Measurements from ENCODE around the gene NID2.

NID2 gene, protein sequence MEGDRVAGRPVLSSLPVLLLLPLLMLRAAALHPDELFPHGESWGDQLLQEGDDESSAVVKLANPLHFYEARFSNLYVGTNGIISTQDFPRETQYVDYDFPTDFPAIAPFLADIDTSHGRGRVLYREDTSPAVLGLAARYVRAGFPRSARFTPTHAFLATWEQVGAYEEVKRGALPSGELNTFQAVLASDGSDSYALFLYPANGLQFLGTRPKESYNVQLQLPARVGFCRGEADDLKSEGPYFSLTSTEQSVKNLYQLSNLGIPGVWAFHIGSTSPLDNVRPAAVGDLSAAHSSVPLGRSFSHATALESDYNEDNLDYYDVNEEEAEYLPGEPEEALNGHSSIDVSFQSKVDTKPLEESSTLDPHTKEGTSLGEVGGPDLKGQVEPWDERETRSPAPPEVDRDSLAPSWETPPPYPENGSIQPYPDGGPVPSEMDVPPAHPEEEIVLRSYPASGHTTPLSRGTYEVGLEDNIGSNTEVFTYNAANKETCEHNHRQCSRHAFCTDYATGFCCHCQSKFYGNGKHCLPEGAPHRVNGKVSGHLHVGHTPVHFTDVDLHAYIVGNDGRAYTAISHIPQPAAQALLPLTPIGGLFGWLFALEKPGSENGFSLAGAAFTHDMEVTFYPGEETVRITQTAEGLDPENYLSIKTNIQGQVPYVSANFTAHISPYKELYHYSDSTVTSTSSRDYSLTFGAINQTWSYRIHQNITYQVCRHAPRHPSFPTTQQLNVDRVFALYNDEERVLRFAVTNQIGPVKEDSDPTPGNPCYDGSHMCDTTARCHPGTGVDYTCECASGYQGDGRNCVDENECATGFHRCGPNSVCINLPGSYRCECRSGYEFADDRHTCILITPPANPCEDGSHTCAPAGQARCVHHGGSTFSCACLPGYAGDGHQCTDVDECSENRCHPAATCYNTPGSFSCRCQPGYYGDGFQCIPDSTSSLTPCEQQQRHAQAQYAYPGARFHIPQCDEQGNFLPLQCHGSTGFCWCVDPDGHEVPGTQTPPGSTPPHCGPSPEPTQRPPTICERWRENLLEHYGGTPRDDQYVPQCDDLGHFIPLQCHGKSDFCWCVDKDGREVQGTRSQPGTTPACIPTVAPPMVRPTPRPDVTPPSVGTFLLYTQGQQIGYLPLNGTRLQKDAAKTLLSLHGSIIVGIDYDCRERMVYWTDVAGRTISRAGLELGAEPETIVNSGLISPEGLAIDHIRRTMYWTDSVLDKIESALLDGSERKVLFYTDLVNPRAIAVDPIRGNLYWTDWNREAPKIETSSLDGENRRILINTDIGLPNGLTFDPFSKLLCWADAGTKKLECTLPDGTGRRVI (N-terminal part only)

DNA sequence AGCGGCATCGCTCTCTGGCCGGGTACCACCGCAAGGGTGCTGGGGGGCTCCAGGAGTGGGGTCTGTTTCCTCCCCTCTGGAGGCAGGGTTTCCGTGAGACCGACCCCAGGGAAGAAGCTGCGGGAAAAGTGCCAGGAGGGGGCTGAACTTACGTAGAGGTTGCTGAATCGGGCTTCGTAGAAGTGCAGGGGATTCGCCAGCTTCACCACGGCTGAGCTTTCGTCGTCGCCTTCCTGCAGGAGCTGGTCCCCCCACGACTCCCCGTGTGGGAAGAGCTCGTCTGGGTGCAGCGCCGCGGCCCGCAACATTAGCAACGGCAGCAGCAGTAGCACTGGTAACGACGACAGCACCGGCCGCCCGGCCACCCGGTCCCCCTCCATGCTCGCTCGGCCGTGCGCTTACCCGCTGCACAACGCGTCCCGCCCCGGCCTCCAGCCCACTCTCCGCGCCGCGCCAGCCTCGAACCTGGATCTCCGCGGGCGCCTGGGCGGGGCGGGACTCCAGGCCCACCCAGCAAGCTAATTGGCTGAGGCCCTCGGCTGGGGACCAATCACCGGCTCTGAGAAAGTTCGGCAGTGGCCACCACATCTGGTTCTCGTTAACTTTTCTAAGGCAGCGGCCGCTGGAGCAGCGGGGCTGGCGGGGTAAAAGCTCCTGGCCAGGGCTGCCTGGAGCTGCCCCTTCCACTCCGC, at the start of gene NID2:
TSS of gene NID2 (minus strand) at position 445 of the 692 bp plus-strand sequence. CDS start at position 380, 65 bp downstream.
- peak; percentile 96 for DNase-seq

DNA sequence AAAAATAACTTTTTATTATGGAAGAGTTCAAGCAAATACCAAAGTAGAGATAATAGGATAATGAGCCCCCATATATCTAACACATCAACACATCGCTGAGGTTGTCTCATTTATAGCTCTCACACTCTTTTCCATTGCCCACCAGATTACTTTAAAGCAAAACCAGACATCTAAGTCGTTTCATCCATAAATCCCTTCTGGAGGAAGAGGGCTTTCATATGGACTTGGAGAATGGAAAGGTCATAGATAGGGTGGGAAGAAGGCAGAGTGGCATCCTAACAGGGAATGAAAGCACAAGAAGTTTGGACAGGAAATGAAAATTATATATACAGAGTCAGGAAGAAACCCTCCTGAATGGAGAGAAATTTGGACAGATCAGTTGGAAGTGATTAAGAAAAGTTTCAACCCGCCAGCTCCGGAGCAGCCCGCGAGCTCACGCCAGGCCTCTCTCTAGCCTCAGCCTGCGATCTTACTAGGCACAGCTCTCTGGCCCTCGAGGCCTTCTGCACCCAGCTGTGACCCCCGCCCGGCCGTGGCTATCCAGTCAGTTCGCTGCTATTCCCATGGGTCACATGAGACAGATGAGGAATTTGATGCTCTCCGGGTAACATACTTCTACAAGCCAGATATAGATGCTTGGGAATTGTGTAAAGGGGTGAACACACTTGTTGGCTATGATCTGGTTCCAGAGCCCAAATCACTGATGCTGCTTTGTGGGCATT, 48.4 kb upstream of the NID2 start:
- DNase-seq: peak; percentile 57

DNA sequence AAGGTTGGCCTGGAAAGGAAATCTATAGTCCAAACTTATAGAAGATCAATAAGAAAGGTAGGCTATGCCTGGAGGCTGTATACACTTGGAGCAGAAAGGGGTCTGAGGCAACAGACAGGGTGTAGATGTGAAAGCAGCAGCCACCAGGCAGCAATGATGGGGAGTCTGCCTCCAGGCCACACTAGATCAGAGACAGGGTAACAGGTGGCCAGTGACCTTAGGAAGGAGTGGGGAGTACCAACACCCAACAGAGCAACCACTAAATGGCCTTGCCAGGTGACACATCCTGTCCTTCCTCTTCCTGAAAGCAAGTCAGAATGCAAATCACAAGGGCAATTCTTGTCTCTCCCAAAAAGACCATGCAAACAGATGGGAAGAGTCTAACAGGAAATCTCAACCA, 46.4 kb upstream of the NID2 start:
- no peak for DNase-seq

DNA sequence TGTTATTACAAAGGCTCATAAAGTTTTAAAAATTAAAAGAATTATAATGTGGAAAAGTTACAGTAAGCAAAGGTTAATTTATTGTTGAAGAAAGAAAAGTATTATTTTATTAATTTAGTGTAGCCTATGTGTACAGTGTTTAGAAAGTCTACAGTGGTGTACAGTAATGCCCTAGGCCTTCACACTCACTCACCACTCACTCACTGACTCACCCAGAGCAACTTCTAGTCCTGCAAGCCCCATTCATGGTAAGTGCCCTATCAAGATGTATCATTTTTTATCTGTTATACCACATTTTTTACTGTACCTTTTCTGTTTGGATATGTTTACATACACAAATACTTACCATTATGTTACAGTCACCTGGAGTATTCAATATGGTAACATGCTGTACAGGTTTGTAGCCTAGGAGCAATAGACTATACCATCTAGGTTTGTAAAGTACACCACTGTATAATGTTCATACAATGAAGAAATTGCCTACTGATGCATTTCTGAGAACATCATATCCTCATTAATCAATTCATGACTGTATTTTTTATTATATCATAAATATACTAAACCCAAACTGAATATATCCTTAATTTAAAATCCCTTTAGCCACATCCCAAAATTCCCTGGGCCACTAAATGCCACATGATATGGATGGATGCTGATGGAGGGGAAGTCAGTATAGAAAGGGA, 43.6 kb upstream of the NID2 start:
- peak; percentile 75 for DNase-seq

DNA sequence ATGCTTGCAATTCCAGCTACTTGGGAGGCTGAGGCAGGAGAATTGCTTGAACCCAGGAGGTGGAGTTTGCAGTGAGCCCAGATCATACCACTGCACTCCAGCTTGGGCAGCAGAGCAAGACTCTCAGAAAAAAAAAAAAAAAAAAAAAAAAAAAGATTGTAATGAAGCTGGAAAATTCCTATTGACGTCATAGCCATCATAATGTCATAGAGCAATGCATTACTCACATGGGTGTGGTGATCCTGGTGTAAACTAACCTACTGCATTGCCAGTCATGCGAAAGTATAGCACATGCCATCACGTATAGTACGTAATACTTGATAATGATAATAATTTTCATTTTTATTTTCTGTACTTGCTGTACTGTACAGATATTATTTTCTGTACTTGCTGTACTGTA, 42.7 kb upstream of the NID2 start:
- peak; percentile 59 for DNase-seq

DNA sequence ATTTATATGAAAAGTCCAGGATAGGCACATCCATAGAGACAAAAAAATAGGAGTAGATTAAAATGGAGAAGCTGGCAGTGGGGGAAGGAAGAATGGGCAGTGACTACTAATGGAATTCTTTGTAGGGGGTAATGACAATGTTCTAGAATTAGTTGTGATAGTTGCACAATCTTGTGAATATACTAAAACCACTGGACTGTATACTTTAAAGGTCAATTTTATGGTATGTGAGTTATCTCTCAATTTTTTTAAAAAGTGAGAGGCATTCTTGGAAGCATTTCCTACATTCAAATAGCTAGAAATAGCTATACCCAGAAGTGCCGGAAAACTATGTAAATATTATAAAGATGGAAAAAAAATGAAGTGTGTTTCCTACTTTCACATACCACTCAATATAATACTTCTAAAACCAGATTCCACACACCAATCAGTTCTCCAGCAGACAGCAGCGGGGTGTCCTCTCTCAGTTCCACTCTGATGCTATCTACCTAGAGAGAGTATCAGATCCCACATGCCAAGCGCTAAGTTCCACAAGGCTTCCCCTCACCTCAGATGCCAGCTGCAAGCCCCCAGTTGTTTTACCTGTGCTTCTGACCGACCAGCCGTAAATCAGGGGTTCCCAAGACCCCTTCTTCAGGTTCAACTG, 41.7 kb upstream of the NID2 start:
- DNase-seq: peak; percentile 83

DNA sequence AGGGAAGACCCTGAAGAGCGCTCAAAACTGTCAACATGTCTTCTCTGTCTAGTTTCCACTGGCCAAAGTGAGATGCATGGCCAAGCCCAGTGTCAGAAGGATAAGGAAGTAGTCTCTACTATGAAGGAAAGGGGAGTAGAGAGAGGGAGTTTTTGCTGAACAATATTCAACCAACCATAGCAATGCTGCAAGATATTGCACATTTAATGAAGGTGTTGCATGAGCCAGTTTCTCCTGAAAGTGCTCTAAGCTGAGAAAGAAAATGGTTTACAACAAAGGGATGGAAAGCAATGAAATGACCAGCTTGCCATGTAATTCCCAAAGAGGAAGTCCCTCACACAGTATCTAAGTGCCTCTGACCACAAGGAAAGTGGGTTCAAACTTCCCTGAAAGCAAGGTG, 40.0 kb upstream of the NID2 start:
- DNase-seq: no peak

DNA sequence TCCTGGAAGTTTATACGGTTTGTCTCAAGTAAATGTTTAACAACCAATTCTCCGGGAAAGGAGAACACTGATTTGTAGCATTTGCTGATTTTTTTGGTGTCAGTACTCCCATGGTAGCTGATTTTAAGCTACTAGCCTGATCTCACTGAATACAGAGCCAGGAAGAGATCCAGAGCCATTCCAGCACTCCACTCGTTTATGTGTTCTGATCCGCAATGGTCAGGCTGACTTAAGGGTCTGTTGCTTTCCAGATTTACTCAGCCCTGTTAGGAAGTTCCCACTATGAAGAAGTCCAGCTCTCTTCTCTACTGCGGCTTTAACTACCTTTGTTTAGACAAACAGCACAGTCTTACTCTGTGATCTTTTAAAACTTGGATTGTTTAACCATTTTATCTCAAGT, 38.0 kb upstream of the NID2 start:
- DNase-seq: no peak

DNA sequence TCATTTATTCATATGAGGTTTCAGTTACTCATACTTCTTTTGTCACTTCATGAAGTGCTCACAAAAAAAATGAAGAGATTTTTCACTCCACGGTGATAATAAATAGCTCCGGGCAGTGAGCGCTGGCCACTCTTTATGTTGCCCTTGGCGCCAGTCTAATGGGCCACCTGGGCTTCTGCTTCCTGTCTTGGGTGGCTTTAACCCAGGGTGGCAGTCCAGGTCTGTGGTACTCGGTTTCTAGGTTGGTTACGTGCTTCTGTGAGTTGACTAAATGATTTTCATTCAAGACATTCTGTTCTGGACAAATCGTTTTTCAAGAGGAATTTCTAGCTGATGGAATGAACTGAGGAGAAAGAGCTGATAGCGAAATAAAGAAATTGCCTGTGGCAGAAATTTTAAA, 34.6 kb upstream of the NID2 start:
- no peak for DNase-seq

DNA sequence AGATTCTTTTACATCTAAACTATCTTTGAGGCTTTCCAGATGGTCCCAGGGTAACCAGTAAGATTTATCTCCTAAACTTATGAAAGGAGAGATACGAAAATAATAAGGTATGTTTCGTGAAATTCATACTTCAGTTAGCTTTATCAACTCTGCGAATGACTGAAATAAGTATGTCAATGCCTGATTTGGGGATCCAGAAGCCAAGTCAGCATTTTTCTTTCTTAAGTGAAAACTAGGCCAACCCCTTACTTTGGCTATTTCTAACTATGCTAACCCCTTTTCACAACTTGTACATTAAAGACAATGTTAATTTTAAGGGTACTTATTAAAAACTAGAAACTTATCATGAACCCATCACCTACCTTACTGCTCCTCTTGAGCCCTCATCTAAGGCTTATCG, 26.9 kb upstream of the NID2 start:
- DNase-seq: no peak

DNA sequence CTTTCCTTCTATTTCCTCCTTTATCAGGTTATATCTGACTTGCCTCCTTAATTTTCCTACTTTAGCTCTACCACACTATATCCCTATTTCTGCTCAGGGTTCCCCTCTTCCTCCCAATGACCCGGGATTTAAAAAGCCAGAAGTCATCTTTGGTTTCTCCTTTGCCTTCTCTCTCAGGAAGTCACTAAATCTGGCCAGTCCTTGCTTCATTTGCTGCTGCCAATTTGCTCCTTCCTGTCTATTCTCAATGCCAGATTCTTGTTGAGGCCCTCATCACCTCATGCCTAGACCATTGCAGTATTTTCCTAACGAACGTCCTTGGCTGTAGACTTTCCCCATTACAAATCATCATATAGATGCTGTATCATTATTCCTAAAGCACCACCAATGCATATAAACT, 26.5 kb upstream of the NID2 start:
- no peak for DNase-seq

DNA sequence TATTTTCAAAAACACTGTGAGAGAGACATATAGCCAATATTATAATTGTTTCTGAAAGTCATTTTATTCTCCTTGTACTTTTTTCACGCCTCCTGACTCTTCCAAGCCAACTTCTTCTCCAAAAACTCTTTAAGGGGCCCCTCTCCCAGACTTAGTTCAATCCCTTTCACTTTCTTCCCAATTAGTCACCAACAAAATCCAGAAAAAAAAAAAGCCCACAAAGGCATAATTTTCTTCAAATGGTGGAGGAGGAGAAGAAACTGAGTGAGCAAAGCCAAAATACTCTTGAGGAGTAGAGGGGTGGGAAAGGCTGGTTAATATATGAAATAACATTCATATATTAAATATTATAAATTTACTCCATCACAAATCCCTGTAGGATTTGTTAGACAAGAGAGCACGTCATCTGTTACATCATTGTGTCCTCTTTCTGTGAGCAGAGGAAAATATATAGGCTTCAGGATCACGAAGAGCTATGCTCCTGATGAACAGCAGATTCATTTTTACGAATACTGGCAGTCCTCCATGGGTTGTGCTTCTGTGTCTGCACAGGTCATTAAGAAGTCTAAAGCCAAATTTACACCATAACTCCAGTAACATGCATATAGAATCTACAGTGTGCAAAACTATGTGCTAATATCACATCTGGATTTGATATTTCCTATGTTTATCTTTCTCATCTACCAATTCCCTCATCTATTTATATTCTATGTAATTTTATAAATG, 25.9 kb upstream of the NID2 start:
- peak; percentile 78 for DNase-seq

DNA sequence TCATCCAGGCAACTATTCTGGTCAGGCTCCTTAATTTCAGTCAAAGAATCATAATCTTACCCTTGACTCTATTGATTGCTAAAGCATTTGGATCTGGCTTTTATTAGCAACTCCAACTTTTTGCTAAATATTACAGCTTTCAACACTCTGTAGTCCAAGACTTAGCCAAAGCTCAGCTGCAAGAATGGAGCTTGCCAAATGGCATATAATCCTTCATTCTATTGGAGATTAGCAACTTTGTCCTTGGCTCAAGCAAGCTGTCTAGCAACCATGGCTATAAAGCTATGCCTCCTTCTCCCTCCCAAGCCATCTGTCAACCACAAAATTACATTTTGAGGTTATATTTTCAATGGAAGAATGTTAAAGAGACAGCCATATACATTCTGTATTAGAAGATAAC, 23.1 kb upstream of the NID2 start:
- DNase-seq: peak; percentile 48

DNA sequence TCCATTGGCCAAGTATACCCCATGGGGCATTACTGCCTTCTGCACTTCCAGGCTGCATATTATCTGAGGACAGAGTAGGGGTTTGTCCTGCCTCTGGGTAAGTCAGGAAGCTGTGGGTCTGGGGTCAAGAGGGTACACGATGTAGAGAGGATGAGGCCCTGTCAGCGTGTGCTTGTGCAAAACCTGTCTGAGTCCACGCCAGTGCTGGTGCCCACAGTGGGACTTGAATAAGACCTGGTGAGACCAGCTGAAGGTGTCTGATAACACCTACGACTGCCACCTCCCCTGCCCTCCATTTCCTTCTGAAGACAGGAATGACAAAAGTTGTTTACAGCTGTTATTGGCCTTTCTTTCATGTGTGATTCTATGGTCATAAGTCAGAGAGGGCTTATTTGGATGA, 22.1 kb upstream of the NID2 start:
- DNase-seq: no peak

DNA sequence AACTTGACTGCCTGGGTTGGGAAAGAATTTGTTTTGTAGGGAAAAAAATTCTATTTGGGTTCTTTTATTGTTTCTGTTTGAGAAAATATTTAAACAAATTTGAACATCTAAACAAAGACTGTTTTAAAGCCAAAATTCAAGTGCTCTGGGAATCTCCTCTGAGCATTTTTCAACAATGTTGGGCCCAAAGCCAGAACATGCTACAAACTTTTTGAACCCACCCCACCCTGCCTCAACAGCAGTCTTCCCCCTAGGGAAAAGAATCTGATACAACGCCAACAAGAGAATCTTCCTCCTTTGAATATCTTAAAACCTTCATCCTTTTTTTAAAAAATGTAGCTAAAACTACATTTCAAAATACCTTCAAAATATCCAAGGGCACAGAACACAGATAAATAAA, 20.4 kb upstream of the NID2 start:
- no peak for DNase-seq

DNA sequence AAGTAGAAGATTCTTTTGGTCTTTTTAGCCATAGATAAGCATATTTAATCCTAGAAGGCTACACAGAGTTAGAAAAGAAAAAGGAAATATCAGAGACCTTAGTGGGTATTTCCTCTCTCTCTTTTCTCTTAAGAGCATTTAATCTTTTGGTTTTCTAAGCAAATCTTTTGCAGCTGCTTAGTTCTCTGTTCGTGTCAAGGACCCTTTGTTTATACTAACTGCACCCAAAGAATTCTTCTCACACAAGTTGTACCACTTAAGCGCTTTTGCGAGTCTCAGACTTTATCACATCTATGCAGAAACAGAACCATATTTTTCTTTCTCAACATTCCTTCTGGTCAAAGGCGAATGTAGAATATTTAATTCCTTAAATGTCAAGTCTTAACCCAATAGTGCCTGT, 17.9 kb upstream of the NID2 start:
- DNase-seq: peak; percentile 56

DNA sequence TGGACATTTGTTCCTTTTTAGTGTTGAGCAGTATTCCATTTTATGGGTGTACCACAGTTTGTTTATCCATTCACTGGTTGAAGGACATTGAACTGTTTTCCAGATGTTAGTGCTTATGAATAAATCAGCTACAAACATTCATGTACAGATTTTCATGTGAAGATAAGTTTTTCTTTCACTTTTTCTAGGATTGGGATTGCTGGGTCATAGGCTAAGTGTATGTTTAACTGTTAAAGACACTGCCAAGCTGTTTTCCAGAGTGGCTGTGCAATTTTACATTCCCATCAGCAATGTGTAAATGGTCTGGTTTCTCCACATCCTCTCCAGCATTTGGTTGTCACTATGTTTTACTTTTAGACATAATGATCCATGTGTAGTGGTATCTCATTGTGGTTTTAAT, 14.0 kb upstream of the NID2 start:
- DNase-seq: no peak

DNA sequence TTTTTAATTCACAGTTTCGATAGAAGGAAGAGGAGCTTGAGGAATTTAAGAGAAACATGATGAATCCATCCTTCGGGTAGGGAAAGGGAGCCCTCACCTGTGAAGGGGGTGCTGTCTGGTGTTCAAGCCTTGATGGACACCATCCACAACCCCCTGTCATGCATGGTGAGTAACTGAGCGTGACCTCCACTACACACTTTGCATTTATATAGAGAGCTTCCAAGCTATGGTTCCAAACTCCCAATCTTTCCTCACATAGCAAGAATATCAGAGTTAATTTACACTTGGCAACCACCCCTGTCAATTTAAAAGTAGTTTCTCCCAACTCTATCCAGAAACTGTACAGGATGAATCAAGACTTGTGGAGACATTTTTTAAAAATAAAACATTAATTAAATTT, 13.1 kb upstream of the NID2 start:
- no peak for DNase-seq

DNA sequence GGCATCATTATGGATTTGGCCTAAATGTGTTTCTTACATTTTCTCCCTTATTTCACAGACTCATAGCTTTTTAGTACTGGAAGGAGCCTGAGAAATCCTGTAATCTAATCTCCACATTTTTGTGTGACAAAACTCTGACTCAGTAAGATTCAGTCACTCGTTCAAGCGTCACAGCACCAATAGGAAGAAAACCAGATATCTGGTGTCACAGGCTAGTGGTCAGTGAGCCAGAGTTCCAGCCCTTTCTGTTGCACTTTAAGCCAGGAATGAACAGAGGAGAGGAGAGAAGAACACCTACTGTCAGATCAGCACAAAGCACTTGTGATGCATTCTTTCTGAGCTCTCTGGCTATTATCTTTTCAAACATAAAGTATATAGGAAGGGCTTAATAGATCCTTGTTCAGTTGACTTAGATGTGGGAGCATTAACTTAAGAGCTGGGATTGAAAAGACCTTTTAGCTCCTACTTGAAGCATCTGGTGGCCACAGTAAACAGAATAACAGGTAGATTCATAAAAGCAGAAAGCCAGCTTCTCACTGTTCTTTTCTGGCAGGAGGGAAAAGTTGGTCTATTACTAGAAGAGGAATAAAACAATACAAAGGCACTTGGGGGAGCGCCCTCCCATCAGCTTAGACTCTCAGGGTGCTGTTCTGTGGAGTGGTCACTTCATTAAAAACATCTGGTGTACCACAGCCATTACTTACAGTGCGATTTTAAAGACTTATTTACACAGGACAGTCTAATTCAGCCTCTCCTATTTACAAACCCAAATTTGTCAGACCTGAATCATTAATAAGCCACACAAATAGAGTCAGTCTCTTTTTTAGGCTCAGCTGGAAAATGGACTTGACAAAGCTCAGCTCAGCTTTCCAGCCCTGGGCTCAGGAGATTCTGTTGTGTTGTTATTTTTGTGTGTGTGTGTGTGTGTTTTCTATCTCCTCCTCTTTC, 12.2 kb upstream of the NID2 start:
- DNase-seq: peak; percentile 89
